Measurements from ENCODE around the gene TGFBR3.

Gene TGFBR3

GRCh38 chr1:91900562-91900961 is 14.6 kb upstream of the TGFBR3 start:
- no peak for TF ChIP-seq TAF1 (IDR thresholded peaks at IDR 0.05; ENCODE audit: borderline replicate concordance, low read depth, low read length)
- no peak for TF ChIP-seq POLR2AphosphoS5 (IDR thresholded peaks at IDR 0.05; ENCODE audit: low read depth, low read length)
- DNase-seq (ENCODE audit: insufficient read length) (no peak), FAIRE-seq (no peak)

GRCh38 chr1:91897016-91897415 is 11.1 kb upstream of the TGFBR3 start:
- no peak for TF ChIP-seq POLR2A (IDR thresholded peaks at IDR 0.05; ENCODE audit: low read depth, low read length)
- FAIRE-seq: no peak
- no peak for DNase-seq (ENCODE audit: insufficient read length)

- TF ChIP-seq POLR2A (IDR thresholded peaks at IDR 0.05; ENCODE audit: low read depth, low read length) (no peak), POLR2AphosphoS5 (IDR thresholded peaks at IDR 0.05; ENCODE audit: low read depth, low read length) (no peak), TAF1 (IDR thresholded peaks at IDR 0.05; ENCODE audit: borderline replicate concordance, low read depth, low read length) (no peak)
- DNase-seq (ENCODE audit: insufficient read length) (no peak), FAIRE-seq (no peak)
These were observed 10.0 kb upstream of the TGFBR3 start for GRCh38 chr1:91895832-91896556.

GRCh38 chr1:91894036-91894761 is 8.2 kb upstream of the TGFBR3 start:
- DNase-seq (ENCODE audit: insufficient read length): no peak
- FAIRE-seq: no peak
- TF ChIP-seq POLR2AphosphoS5 (IDR thresholded peaks at IDR 0.05; ENCODE audit: low read depth, low read length) (no peak), POLR2A (IDR thresholded peaks at IDR 0.05; ENCODE audit: low read depth, low read length) (no peak), TAF1 (IDR thresholded peaks at IDR 0.05; ENCODE audit: borderline replicate concordance, low read depth, low read length) (no peak)

- DNase-seq (ENCODE audit: insufficient read length) (no peak), FAIRE-seq (peak; percentile 57)
- no peak for TF ChIP-seq POLR2A (IDR thresholded peaks at IDR 0.05; ENCODE audit: low read depth, low read length)
- no peak for TF ChIP-seq POLR2AphosphoS5 (IDR thresholded peaks at IDR 0.05; ENCODE audit: low read depth, low read length)
- no peak for TF ChIP-seq TAF1 (IDR thresholded peaks at IDR 0.05; ENCODE audit: borderline replicate concordance, low read depth, low read length)
These were observed 6.0 kb upstream of the TGFBR3 start for GRCh38 chr1:91891969-91892368.

GRCh38 chr1:91891454-91891853 is 5.5 kb upstream of the TGFBR3 start:
- TF ChIP-seq TAF1 (IDR thresholded peaks at IDR 0.05; ENCODE audit: borderline replicate concordance, low read depth, low read length) (no peak), POLR2A (IDR thresholded peaks at IDR 0.05; ENCODE audit: low read depth, low read length) (no peak), POLR2AphosphoS5 (IDR thresholded peaks at IDR 0.05; ENCODE audit: low read depth, low read length) (no peak)
- FAIRE-seq: no peak
- no peak for DNase-seq (ENCODE audit: insufficient read length)

- FAIRE-seq (no peak), DNase-seq (ENCODE audit: insufficient read length) (no peak)
- TF ChIP-seq POLR2AphosphoS5 (IDR thresholded peaks at IDR 0.05; ENCODE audit: low read depth, low read length) (no peak), TAF1 (IDR thresholded peaks at IDR 0.05; ENCODE audit: borderline replicate concordance, low read depth, low read length) (no peak), POLR2A (IDR thresholded peaks at IDR 0.05; ENCODE audit: low read depth, low read length) (no peak)
These were observed 3.9 kb upstream of the TGFBR3 start for GRCh38 chr1:91889717-91890459.

- DNase-seq (ENCODE audit: insufficient read length): peak; percentile 21
- no peak for TF ChIP-seq POLR2AphosphoS5 (IDR thresholded peaks at IDR 0.05; ENCODE audit: low read depth, low read length)
- no peak for TF ChIP-seq POLR2A (IDR thresholded peaks at IDR 0.05; ENCODE audit: low read depth, low read length)
- no peak for TF ChIP-seq TAF1 (IDR thresholded peaks at IDR 0.05; ENCODE audit: borderline replicate concordance, low read depth, low read length)
- FAIRE-seq: peak; percentile 53
These were observed 687 bp downstream of the TGFBR3 start for GRCh38 chr1:91885213-91885715.

GRCh38 chr1:91884459-91885212 is 1.3 kb downstream of the TGFBR3 start:
- FAIRE-seq: peak; percentile 72
- no peak for DNase-seq (ENCODE audit: insufficient read length)
- TF ChIP-seq POLR2A (IDR thresholded peaks at IDR 0.05; ENCODE audit: low read depth, low read length) (no peak), TAF1 (IDR thresholded peaks at IDR 0.05; ENCODE audit: borderline replicate concordance, low read depth, low read length) (no peak), POLR2AphosphoS5 (IDR thresholded peaks at IDR 0.05; ENCODE audit: low read depth, low read length) (no peak)

GRCh38 chr1:91883470-91883869 is 2.5 kb downstream of the TGFBR3 start:
- TF ChIP-seq POLR2AphosphoS5 (IDR thresholded peaks at IDR 0.05; ENCODE audit: low read depth, low read length): no peak
- TF ChIP-seq POLR2A (IDR thresholded peaks at IDR 0.05; ENCODE audit: low read depth, low read length): no peak
- TF ChIP-seq TAF1 (IDR thresholded peaks at IDR 0.05; ENCODE audit: borderline replicate concordance, low read depth, low read length): no peak
- DNase-seq (ENCODE audit: insufficient read length) (no peak), FAIRE-seq (no peak)

- FAIRE-seq: no peak
- DNase-seq (ENCODE audit: insufficient read length): no peak
- TF ChIP-seq POLR2AphosphoS5 (IDR thresholded peaks at IDR 0.05; ENCODE audit: low read depth, low read length): no peak
- no peak for TF ChIP-seq POLR2A (IDR thresholded peaks at IDR 0.05; ENCODE audit: low read depth, low read length)
- TF ChIP-seq TAF1 (IDR thresholded peaks at IDR 0.05; ENCODE audit: borderline replicate concordance, low read depth, low read length): no peak
These were observed 4.7 kb downstream of the TGFBR3 start for GRCh38 chr1:91881280-91881679.
